Naive thymus-derived CD4-positive, alpha-beta T cell (primary cell): ENCODE data around the gene IRAK2. TPM values are rescaled to one million over a fixed set of nuclear protein-coding genes. Genes with fewer than 3 reads are reported as not detected.
A peak's percentile ranks its signal among the peaks of the same experiment; 100 is the strongest.

Source experiments
- ATAC-seq: fragments of 150-1000 bp; cut with Tn5 transposase; 2 replicates; pipeline ENCODE4 v1.10.0; 2021; ENCODE audit warnings: mild to moderate bottlenecking, moderate library complexity
- CTCF ChIA-PET: fragments of 350-600 bp; sonication (Branson Sonifier 250); formaldehyde crosslinking; loops from one replicate; lab custom pipeline; 2021; ENCODE audit warnings: antibody characterized with exemption; lab: Charles Lee
- POLR2A ChIA-PET: fragments of 350-600 bp; sonication (Branson Sonifier 250); formaldehyde crosslinking; loops from one replicate; lab custom pipeline; 2021; ENCODE audit warnings: antibody characterized with exemption, inconsistent platforms; lab: Charles Lee
- DNase-seq, 9 donors: peaks; one replicate each; pipeline versions ENCODE4 v3.0.0 to v3.0.0-alpha.2; 2020 to 2022; ENCODE audit warnings: mixed read lengths in 1 of 9
- H3K27ac ChIP-seq: one replicate; pipeline ENCODE4 v1.7.0; 2013; ENCODE audit warnings: mild to moderate bottlenecking, low read depth, low read length, moderate library complexity
- H3K27me3 ChIP-seq, 2 donors: one replicate each; pipeline ENCODE4 v1.7.0; 2013; ENCODE audit warnings: low read length in 2 of 2, mild to moderate bottlenecking in 2 of 2, moderate library complexity in 2 of 2; ENCODE audit not compliant: control insufficient read depth in 2 of 2, insufficient read depth in 2 of 2
- H3K36me3 ChIP-seq, 3 experiments: 1 replicate in 2 of 3; 2 replicates in 1 of 3; pipeline ENCODE4 v1.7.0; 2013; ENCODE audit warnings: low read length in 3 of 3, mild to moderate bottlenecking in 3 of 3, moderate library complexity in 1 of 3; ENCODE audit not compliant: insufficient read depth in 3 of 3, control insufficient read depth in 2 of 3
- H3K4me1 ChIP-seq, 2 donors: one replicate each; pipeline ENCODE4 v1.7.0; 2013; ENCODE audit warnings: low read length in 2 of 2, mild to moderate bottlenecking in 2 of 2, moderate library complexity in 1 of 2; ENCODE audit not compliant: control insufficient read depth in 2 of 2, insufficient read depth in 2 of 2
- H3K4me3 ChIP-seq: 2 replicates; pipeline ENCODE4 v1.7.0; 2013; ENCODE audit warnings: mild to moderate bottlenecking, low read length
- H3K9me3 ChIP-seq, 3 experiments: 1 replicate in 2 of 3; 2 replicates in 1 of 3; pipeline ENCODE4 v1.7.0; 2013; ENCODE audit warnings: low read length in 3 of 3; ENCODE audit not compliant: control insufficient read depth in 2 of 3
- H3K27ac Mint-ChIP-seq, 9 donors: one replicate each; pipeline ENCODE4 v1.8.0; 2020 to 2022; ENCODE audit warnings: mixed read lengths in 9 of 9, mild to moderate bottlenecking in 8 of 9, moderate library complexity in 5 of 9, inconsistent platforms in 2 of 9
- H3K27me3 Mint-ChIP-seq, 5 donors: one replicate each; pipeline ENCODE4 v1.8.0; 2021 to 2022; ENCODE audit warnings: mixed read lengths in 5 of 5, mild to moderate bottlenecking in 1 of 5
- H3K36me3 Mint-ChIP-seq, 5 donors: one replicate each; pipeline ENCODE4 v1.8.0; 2020 to 2022; ENCODE audit warnings: mixed read lengths in 5 of 5, mild to moderate bottlenecking in 3 of 5, inconsistent platforms in 1 of 5
- H3K4me1 Mint-ChIP-seq, 7 donors: one replicate each; pipeline ENCODE4 v1.8.0; 2020 to 2022; ENCODE audit warnings: mixed read lengths in 7 of 7, mild to moderate bottlenecking in 3 of 7, inconsistent platforms in 1 of 7
- H3K4me3 Mint-ChIP-seq, 10 donors: one replicate each; pipeline ENCODE4 v1.8.0; 2020 to 2022; ENCODE audit warnings: mild to moderate bottlenecking in 10 of 10, mixed read lengths in 10 of 10, moderate library complexity in 6 of 10, inconsistent platforms in 2 of 10
- H3K9me3 Mint-ChIP-seq, 11 donors: one replicate each; pipeline ENCODE4 v1.8.0; 2020 to 2022; ENCODE audit warnings: mixed read lengths in 11 of 11, mild to moderate bottlenecking in 4 of 11, inconsistent platforms in 1 of 11, moderate library complexity in 1 of 11
- intact Hi-C, 2 donors: fragments of 100-400 bp; cut with micrococcal nuclease; formaldehyde crosslinking; loops; one replicate each; pipeline ENCODE4 v1.15.1; 2023
- polyA plus RNA-seq, 2 donors: library from polyadenylated mRNA; unstranded; fragments of 300-500 nt; fragmentation: Illumina TruSeq; gene quantifications; one replicate each; pipeline ENCODE4 v1.2.3, GENCODE V29; 2021
- total RNA-seq, 6 experiments: library from RNA in 5 of 6; stranded (reverse) in 5 of 6; gene quantifications; 1 replicate in 5 of 6; 2 replicates in 1 of 6; pipeline ENCODE4 v1.2.3 and lab custom pipeline; 2021 to 2026

Gene IRAK2
- total and polyA plus RNA-seq, 7 experiments from 2014 or later, result 1.5 to 4.8 (median 2.3) TPM

GRCh38 chr3:10285272-10286132, 120.8 kb downstream of the IRAK2 start:
- ATAC-seq (no peak), DNase-seq (no peak)
- no peak overlapping the region for H3K4me3 ChIP-seq
- Mint-ChIP-seq H3K36me3 (peaks cover 0 to 29% (median 5%) of the 10 kb centered on the region in 5 donors), H3K27me3 (no peaks in the 10 kb centered on the region), H3K27ac (peak overlapping the region; percentile 8 to 88 (median 47)), H3K9me3 (no peaks in the 10 kb centered on the region), H3K4me3 (peak overlapping the region in 1 of 10 donors; percentile 41), H3K4me1 (peaks cover 7 to 37% (median 27%) of the 10 kb centered on the region in 7 donors)
- intact Hi-C loops, result loop anchor here in 1 of 2 donors (2.0 to 10.0 kb wide), 3 partner anchors 37 to 781 kb away; partner anchors contain the start of gene TATDN2
- peaks cover 0 to 61% (median 4%) of the 10 kb centered on the region in 3 experiments for H3K36me3 ChIP-seq
- no peaks in the 10 kb centered on the region for H3K27me3 ChIP-seq
- POLR2A ChIA-PET, result no interaction called here
- H3K27ac ChIP-seq, result no peak overlapping the region
- CTCF ChIA-PET, result interaction anchor here (1.5 to 1.6 kb wide), 2 partner anchors 14 to 353 kb away, joined by 3 to 4 read pairs; no protein-coding TSS in a partner anchor
- no peaks in the 10 kb centered on the region for H3K9me3 ChIP-seq
- H3K4me1 ChIP-seq, result peaks cover 12 to 13% of the 10 kb centered on the region in 2 donors

GRCh38 chr3:10286133-10286524, 121.4 kb downstream of the IRAK2 start:
- no peaks in the 10 kb centered on the region for H3K27me3 ChIP-seq
- POLR2A ChIA-PET, result interaction anchor here (0.6 to 1.1 kb wide), 2 partner anchors 55 to 556 kb away, joined by 3 read pairs; no protein-coding TSS in a partner anchor
- intact Hi-C loops, result loop anchor here in 1 of 2 donors (2.0 to 10.0 kb wide), 3 partner anchors 37 to 781 kb away; partner anchors contain the start of gene TATDN2
- no peak overlapping the region for H3K27ac ChIP-seq
- DNase-seq, result no peak
- no peak overlapping the region for H3K4me3 ChIP-seq
- H3K36me3 ChIP-seq, result peaks cover 0 to 61% (median 4%) of the 10 kb centered on the region in 3 experiments
- Mint-ChIP-seq H3K27ac (peak overlapping the region in 2 of 9 donors; percentile 22 to 46), H3K9me3 (no peaks in the 10 kb centered on the region), H3K4me1 (peaks cover 7 to 37% (median 27%) of the 10 kb centered on the region in 7 donors), H3K4me3 (no peak overlapping the region), H3K27me3 (no peaks in the 10 kb centered on the region), H3K36me3 (peaks cover 0 to 24% (median 5%) of the 10 kb centered on the region in 5 donors)
- ATAC-seq, result no peak
- CTCF ChIA-PET, result interaction anchor here (0.5 to 1.6 kb wide), 5 partner anchors 10 to 354 kb away, joined by 3 to 4 read pairs (median 3); no protein-coding TSS in a partner anchor
- H3K9me3 ChIP-seq, result no peaks in the 10 kb centered on the region
- peaks cover 12 to 13% of the 10 kb centered on the region in 2 donors for H3K4me1 ChIP-seq

- Histone ChIP-seq H3K4me1 (peaks cover 12 to 13% of the 10 kb centered on the region in 2 donors), H3K4me3 (no peak overlapping the region), H3K27me3 (no peaks in the 10 kb centered on the region), H3K9me3 (no peaks in the 10 kb centered on the region), H3K36me3 (peaks cover 0 to 63% (median 4%) of the 10 kb centered on the region in 3 experiments), H3K27ac (no peak overlapping the region)
- Mint-ChIP-seq H3K4me3 (no peak overlapping the region), H3K27me3 (no peaks in the 10 kb centered on the region), H3K9me3 (no peaks in the 10 kb centered on the region), H3K27ac (peak overlapping the region in 7 of 9 donors; percentile 12 to 75 (median 44)), H3K36me3 (peaks cover 0 to 27% (median 5%) of the 10 kb centered on the region in 5 donors), H3K4me1 (peaks cover 7 to 39% (median 28%) of the 10 kb centered on the region in 7 donors)
- intact Hi-C loops, result loop anchor here in 1 of 2 donors (1.0 to 10.0 kb wide), 5 partner anchors 38 to 782 kb away; partner anchors contain the start of genes CRELD1 and TATDN2
- CTCF ChIA-PET, result interaction anchor here (0.5 to 1.6 kb wide), 6 partner anchors 11 to 307 kb away, joined by 3 to 4 read pairs (median 3); no protein-coding TSS in a partner anchor
- ATAC-seq (peak; percentile 47), DNase-seq (peak in 5 of 9 donors; percentile 37 to 74 (median 50))
- POLR2A ChIA-PET, result interaction anchor here (0.6 to 1.4 kb wide), 3 partner anchors 56 to 556 kb away, joined by 3 to 9 read pairs (median 3); partner anchors contain the start of gene CRELD1
Measured at GRCh38 chr3:10286596-10287295, 122.0 kb downstream of the IRAK2 start.

GRCh38 chr3:10287936-10288574, 123.3 kb downstream of the IRAK2 start:
- H3K4me1 Mint-ChIP-seq, result peaks cover 13 to 46% (median 38%) of the 10 kb centered on the region in 7 donors
- intact Hi-C loops, result loop anchor here in 1 of 2 donors (1.0 to 10.0 kb wide), 5 partner anchors 39 to 783 kb away; partner anchors contain the start of genes CRELD1 and TATDN2
- H3K36me3 ChIP-seq, result peaks cover 0 to 58% (median 6%) of the 10 kb centered on the region in 3 experiments
- peak overlapping the region in 1 of 9 donors; percentile 8 for H3K27ac Mint-ChIP-seq
- no peaks in the 10 kb centered on the region for H3K27me3 ChIP-seq
- H3K4me3 ChIP-seq, result no peak overlapping the region
- peaks cover 0 to 34% (median 0%) of the 10 kb centered on the region in 5 donors for H3K36me3 Mint-ChIP-seq
- no peaks in the 10 kb centered on the region for H3K9me3 Mint-ChIP-seq
- CTCF ChIA-PET, result interaction anchor here (0.5 to 0.6 kb wide), 2 partner anchors 26 to 81 kb away, joined by 3 read pairs; no protein-coding TSS in a partner anchor
- no peaks in the 10 kb centered on the region for H3K9me3 ChIP-seq
- peaks cover 12 to 13% of the 10 kb centered on the region in 2 donors for H3K4me1 ChIP-seq
- H3K27ac ChIP-seq, result no peak overlapping the region
- no peak for ATAC-seq
- H3K4me3 Mint-ChIP-seq, result no peak overlapping the region
- H3K27me3 Mint-ChIP-seq, result no peaks in the 10 kb centered on the region
- POLR2A ChIA-PET, result interaction anchor here (0.6 to 1.4 kb wide), 3 partner anchors 23 to 355 kb away, joined by 3 to 9 read pairs (median 3); partner anchors contain the start of gene CRELD1
- no peak for DNase-seq

GRCh38 chr3:10288575-10288960, 123.8 kb downstream of the IRAK2 start:
- Histone ChIP-seq H3K9me3 (no peaks in the 10 kb centered on the region), H3K4me3 (no peak overlapping the region), H3K27me3 (no peaks in the 10 kb centered on the region), H3K4me1 (peaks cover 12 to 13% of the 10 kb centered on the region in 2 donors), H3K27ac (no peak overlapping the region), H3K36me3 (peaks cover 0 to 53% (median 7%) of the 10 kb centered on the region in 3 experiments)
- H3K4me3 Mint-ChIP-seq, result no peak overlapping the region
- ATAC-seq (no peak), DNase-seq (no peak)
- intact Hi-C loops, result loop anchor here in 1 of 2 donors (10.0 kb wide), 1 partner anchor 784 kb away; no protein-coding TSS in a partner anchor
- no peaks in the 10 kb centered on the region for H3K27me3 Mint-ChIP-seq
- peaks cover 0 to 30% (median 0%) of the 10 kb centered on the region in 5 donors for H3K36me3 Mint-ChIP-seq
- POLR2A ChIA-PET, result interaction anchor here (1.2 kb wide), 1 partner anchor 25 kb away, joined by 3 read pairs; no protein-coding TSS in a partner anchor
- no peaks in the 10 kb centered on the region for H3K9me3 Mint-ChIP-seq
- H3K27ac Mint-ChIP-seq, result no peak overlapping the region
- peaks cover 13 to 46% (median 36%) of the 10 kb centered on the region in 7 donors for H3K4me1 Mint-ChIP-seq
- CTCF ChIA-PET, result interaction anchor here (0.6 kb wide), 1 partner anchor 26 kb away, joined by 3 read pairs; no protein-coding TSS in a partner anchor
